ENCODE measurements around the gene TMEM225. TPM values are rescaled to one million over a fixed set of nuclear protein-coding genes. Genes with fewer than 3 reads are reported as not detected.

Gene TMEM225, protein sequence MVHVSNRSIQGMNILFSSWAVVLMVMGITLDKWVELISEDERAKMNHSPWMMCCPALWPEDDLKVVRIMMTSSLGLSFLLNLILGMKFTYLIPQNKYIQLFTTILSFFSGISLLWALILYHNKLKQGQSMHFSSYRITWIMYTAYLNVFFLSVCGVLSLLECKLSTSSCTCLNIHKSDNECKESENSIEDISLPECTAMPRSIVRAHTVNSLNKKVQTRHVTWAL
- total RNA-seq (not detected in 2 replicates), polyA plus RNA-seq (not detected in 2 replicates), polyA minus RNA-seq (ENCODE audit: low replicate concordance) (not detected in 2 replicates)
- polyA plus RNA-seq (2012): not detected in 2 replicates

DNA sequence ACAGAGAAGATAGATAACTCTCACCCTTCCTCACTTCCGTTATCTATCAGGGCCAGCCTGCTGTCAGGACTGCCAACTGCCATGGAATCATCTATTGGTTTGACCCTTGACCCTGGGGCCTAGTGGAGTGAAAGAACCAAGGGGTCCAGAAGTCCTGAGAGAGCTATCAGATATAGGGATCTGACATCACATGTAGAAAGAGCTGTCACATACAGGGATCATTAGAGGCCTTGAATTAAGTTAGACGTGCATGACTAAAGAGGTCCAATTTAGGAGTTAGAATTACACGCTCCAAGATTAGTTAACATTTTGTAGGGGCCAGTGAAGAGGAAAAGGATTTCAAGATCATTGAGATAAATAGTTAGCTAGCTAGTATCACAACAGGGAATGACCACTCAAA, at the start of gene TMEM225:
Gene TMEM225, minus strand, starts transcription at position 101 of the 400 bp plus-strand sequence. CDS start 245 bp downstream, outside the sequence.
- no peak within 1 kb of the TSS for H3K27ac ChIP-seq (ENCODE audit: insufficient read depth, low read length)
- H3K36me3 ChIP-seq (ENCODE audit: control insufficient read depth, insufficient read depth, low read length): no peaks in the 10 kb centered on the region
- no peak for DNase-seq (ENCODE audit: low read depth in 2 of 2)
- H3K27me3 ChIP-seq (ENCODE audit: control insufficient read depth, insufficient read depth, low read length): no peaks in the 10 kb centered on the region
- H3K4me3 ChIP-seq (replicated peaks in 1 of 4; ENCODE audit: control extremely low read depth in 1 of 4, insufficient read depth in 1 of 4, low read depth in 3 of 4, low read length in 4 of 4): no peak within 1 kb of the TSS
- no peak within 1 kb of the TSS for H2AFZ ChIP-seq (ENCODE audit: low read length)
- H3K9me3 ChIP-seq (ENCODE audit: control insufficient read depth, insufficient read depth, low read depth, low read length): no peaks in the 10 kb centered on the region
- H3K4me1 ChIP-seq (ENCODE audit: control insufficient read depth, extremely low read depth, insufficient read depth, low read length): no peaks in the 10 kb centered on the region
- no peak for TF ChIP-seq EZH2 (IDR thresholded peaks at IDR 0.05; ENCODE audit: low read length, missing control alignments)
- TF ChIP-seq, protein P1, sequence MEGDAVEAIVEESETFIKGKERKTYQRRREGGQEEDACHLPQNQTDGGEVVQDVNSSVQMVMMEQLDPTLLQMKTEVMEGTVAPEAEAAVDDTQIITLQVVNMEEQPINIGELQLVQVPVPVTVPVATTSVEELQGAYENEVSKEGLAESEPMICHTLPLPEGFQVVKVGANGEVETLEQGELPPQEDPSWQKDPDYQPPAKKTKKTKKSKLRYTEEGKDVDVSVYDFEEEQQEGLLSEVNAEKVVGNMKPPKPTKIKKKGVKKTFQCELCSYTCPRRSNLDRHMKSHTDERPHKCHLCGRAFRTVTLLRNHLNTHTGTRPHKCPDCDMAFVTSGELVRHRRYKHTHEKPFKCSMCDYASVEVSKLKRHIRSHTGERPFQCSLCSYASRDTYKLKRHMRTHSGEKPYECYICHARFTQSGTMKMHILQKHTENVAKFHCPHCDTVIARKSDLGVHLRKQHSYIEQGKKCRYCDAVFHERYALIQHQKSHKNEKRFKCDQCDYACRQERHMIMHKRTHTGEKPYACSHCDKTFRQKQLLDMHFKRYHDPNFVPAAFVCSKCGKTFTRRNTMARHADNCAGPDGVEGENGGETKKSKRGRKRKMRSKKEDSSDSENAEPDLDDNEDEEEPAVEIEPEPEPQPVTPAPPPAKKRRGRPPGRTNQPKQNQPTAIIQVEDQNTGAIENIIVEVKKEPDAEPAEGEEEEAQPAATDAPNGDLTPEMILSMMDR (conservative IDR thresholded peaks at IDR 0.05 in 1 of 2, IDR thresholded peaks at IDR 0.05 in 1 of 2; ENCODE audit: low read depth in 1 of 2, low read length in 2 of 2): no peak
- no peak within 1 kb of the TSS for H3K9ac ChIP-seq (ENCODE audit: insufficient read depth, low read length)
- H3K79me2 ChIP-seq (ENCODE audit: control insufficient read depth, insufficient read depth, low read length): no peaks in the 10 kb centered on the region
- no peaks in the 10 kb centered on the region for H4K20me1 ChIP-seq (ENCODE audit: control insufficient read depth, extremely low read depth, insufficient read depth, low read length)
- H3K4me2 ChIP-seq (ENCODE audit: extremely low read depth, insufficient read depth, low read length): no peak within 1 kb of the TSS

DNA sequence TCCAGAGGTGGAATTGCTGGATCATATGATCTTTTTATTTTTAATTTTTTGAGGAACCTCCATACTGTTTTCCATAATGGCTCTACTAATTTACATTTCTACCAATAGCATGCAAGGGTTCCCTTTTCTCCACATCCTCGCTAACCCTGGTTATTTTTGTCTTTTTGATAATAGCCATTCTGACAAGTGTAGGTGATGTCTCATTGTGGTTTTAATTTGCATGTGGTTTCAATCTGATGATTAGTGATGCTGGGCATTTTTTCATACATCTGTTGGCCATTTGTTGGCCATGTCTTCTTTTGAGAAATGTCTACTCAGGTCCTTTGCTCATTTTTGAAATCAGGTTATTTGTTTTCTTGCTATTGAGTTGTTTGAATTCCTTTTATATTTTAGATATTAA, 38.6 kb upstream of the TMEM225 start:
- no peak overlapping the region for H3K4me2 ChIP-seq (ENCODE audit: extremely low read depth, insufficient read depth, low read length)
- no peak overlapping the region for H3K9ac ChIP-seq (ENCODE audit: insufficient read depth, low read length)
- H3K27ac ChIP-seq (ENCODE audit: insufficient read depth, low read length): no peak overlapping the region
- H3K4me1 ChIP-seq (ENCODE audit: control insufficient read depth, extremely low read depth, insufficient read depth, low read length): no peaks in the 10 kb centered on the region
- H3K36me3 ChIP-seq (ENCODE audit: control insufficient read depth, insufficient read depth, low read length): no peaks in the 10 kb centered on the region
- no peak for DNase-seq (ENCODE audit: low read depth in 2 of 2)
- no peaks in the 10 kb centered on the region for H3K9me3 ChIP-seq (ENCODE audit: control insufficient read depth, insufficient read depth, low read depth, low read length)
- no peak for TF ChIP-seq EZH2 (IDR thresholded peaks at IDR 0.05; ENCODE audit: low read length, missing control alignments)
- TF ChIP-seq, protein P1 (conservative IDR thresholded peaks at IDR 0.05 in 1 of 2, IDR thresholded peaks at IDR 0.05 in 1 of 2; ENCODE audit: low read depth in 1 of 2, low read length in 2 of 2): no peak
- no peaks in the 10 kb centered on the region for H3K79me2 ChIP-seq (ENCODE audit: control insufficient read depth, insufficient read depth, low read length)
- H3K4me3 ChIP-seq (replicated peaks in 1 of 4; ENCODE audit: control extremely low read depth in 1 of 4, insufficient read depth in 1 of 4, low read depth in 3 of 4, low read length in 4 of 4): no peak overlapping the region
- no peaks in the 10 kb centered on the region for H4K20me1 ChIP-seq (ENCODE audit: control insufficient read depth, extremely low read depth, insufficient read depth, low read length)
- no peak overlapping the region for H2AFZ ChIP-seq (ENCODE audit: low read length)
- no peaks in the 10 kb centered on the region for H3K27me3 ChIP-seq (ENCODE audit: control insufficient read depth, insufficient read depth, low read length)

DNA sequence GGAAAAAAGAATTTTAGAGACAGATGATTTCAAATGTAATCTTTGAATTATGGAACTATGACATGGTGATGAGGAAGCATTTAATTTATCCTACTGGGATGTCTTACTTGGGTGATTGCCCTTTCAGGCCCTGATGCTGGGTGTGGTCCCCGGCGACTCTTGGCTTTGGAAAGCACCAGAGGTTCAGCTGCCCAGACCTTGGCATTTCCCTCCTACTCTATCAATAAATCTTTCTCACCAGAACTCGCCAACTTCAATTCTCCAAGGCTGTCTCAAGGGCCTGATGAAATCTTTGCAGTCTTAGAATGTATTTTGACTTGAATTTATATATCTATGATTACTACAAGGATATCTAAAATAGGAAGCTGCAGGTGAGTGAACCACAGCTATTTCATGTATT, 35.5 kb upstream of the TMEM225 start:
- no peak overlapping the region for H3K4me2 ChIP-seq (ENCODE audit: extremely low read depth, insufficient read depth, low read length)
- no peak overlapping the region for H2AFZ ChIP-seq (ENCODE audit: low read length)
- no peak for DNase-seq (ENCODE audit: low read depth in 2 of 2)
- no peak overlapping the region for H3K4me3 ChIP-seq (replicated peaks in 1 of 4; ENCODE audit: control extremely low read depth in 1 of 4, insufficient read depth in 1 of 4, low read depth in 3 of 4, low read length in 4 of 4)
- no peak overlapping the region for H3K9ac ChIP-seq (ENCODE audit: insufficient read depth, low read length)
- no peaks in the 10 kb centered on the region for H3K4me1 ChIP-seq (ENCODE audit: control insufficient read depth, extremely low read depth, insufficient read depth, low read length)
- no peaks in the 10 kb centered on the region for H4K20me1 ChIP-seq (ENCODE audit: control insufficient read depth, extremely low read depth, insufficient read depth, low read length)
- no peaks in the 10 kb centered on the region for H3K27me3 ChIP-seq (ENCODE audit: control insufficient read depth, insufficient read depth, low read length)
- no peaks in the 10 kb centered on the region for H3K79me2 ChIP-seq (ENCODE audit: control insufficient read depth, insufficient read depth, low read length)
- no peak overlapping the region for H3K27ac ChIP-seq (ENCODE audit: insufficient read depth, low read length)
- TF ChIP-seq, protein P1 (conservative IDR thresholded peaks at IDR 0.05 in 1 of 2, IDR thresholded peaks at IDR 0.05 in 1 of 2; ENCODE audit: low read depth in 1 of 2, low read length in 2 of 2): no peak
- TF ChIP-seq EZH2 (IDR thresholded peaks at IDR 0.05; ENCODE audit: low read length, missing control alignments): no peak
- H3K36me3 ChIP-seq (ENCODE audit: control insufficient read depth, insufficient read depth, low read length): no peaks in the 10 kb centered on the region
- no peaks in the 10 kb centered on the region for H3K9me3 ChIP-seq (ENCODE audit: control insufficient read depth, insufficient read depth, low read depth, low read length)

All from fibroblast of lung (primary cell).